Esophagus squamous epithelium (tissue), 4 donors: ENCODE measurements around the gene ARAP3.

ENCODE experiments used
- CTCF ChIP-seq, 6 experiments: fragments of 450-650 bp in 4 of 6; fragments of 200-600 bp in 2 of 6; sonication (generic) in 2 of 6; IDR thresholded peaks; one replicate each; pipeline ENCODE4 v1.5.1; 2016 to 2019; ENCODE audit warnings: antibody characterized with exemption in 6 of 6, mild to moderate bottlenecking in 4 of 6, moderate library complexity in 4 of 6
- POLR2A ChIP-seq, 4 donors: fragments of 450-650 bp; IDR thresholded peaks; one replicate each; pipeline ENCODE4 v1.6.1; 2017; ENCODE audit warnings: antibody characterized with exemption in 4 of 4, mild to moderate bottlenecking in 4 of 4, moderate library complexity in 3 of 4

- TF ChIP-seq POLR2A (IDR thresholded peaks at IDR 0.05), result no peak
- no peak for TF ChIP-seq CTCF (IDR thresholded peaks at IDR 0.05)
These were observed 33.4 kb upstream of the ARAP3 start for GRCh38 chr5:141715346-141715905.
